HG02678 (cell line): ENCODE measurements around the gene FSTL5.
A peak's percentile ranks its signal among the peaks of the same experiment; 100 is the strongest.

Experiments used
- ATAC-seq: cut with Tn5 transposase; IDR thresholded peaks from one replicate; pipeline ENCODE4 v1.9.1; 2021; ENCODE audit warnings: mild to moderate bottlenecking, moderate library complexity; ENCODE audit not compliant: unreplicated experiment

FSTL5 gene

DNA sequence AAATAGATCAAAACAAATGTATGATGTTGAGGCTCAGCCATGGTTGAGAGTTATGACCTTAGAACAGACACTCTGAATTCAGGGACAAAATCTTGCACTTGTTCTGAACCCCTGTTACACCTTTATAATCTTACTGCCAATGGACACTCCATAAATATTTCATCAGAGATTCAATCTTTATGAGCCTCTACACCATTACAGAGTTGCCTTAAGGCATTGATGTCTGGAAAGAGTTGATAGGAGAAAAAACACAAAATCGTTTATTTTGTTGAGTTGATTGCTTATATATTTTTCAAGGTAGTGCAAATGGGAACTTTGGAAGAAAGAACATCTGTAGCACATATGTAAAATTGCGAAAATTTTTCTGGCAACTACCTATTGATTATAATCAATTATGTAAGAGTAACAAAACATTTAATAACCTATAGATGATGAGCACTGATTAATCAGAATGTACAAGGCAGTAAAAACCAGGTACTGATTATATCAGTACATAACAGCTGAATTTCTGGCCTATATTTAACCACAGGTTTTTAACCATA is 568.5 kb downstream of the FSTL5 start:
- ATAC-seq, result no peak

DNA sequence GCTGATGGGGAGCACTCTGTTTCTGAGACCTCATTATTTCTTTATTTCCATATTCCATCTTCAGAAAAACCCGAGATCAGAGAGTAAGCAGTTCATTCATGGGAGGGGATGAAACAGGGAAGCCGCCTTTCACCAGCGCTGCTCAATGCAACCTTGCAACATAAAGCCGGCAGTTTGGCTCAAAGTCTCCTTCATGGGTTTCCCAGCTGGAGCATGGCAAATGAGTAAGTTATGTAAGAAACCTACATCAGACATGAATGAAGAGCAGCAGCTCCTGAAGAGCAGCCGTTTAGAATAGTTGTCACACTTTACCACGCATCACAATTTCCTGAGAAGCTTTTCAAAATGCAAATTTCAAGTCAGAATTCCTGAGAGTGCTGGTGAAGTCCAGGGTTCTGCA is 578.8 kb downstream of the FSTL5 start:
- no peak for ATAC-seq

DNA sequence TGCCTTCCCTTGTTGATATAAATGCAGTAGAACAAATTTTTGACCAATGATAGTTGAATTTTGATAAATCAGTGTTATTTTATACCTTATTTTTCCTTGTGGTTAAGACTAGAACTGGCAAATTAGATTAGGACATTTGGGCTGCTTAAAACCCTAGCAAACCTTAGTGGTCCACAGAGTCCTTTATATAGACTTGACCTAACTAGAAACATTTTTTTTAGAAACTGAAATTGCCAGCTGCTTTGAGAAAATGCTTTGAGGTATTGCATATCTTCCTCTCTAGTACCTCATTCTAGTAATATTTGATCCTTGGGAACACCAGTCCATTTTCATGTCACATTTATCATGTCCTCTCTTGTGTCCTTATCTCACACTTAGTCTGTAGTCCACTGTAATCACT is 580.3 kb downstream of the FSTL5 start:
- ATAC-seq, result no peak

DNA sequence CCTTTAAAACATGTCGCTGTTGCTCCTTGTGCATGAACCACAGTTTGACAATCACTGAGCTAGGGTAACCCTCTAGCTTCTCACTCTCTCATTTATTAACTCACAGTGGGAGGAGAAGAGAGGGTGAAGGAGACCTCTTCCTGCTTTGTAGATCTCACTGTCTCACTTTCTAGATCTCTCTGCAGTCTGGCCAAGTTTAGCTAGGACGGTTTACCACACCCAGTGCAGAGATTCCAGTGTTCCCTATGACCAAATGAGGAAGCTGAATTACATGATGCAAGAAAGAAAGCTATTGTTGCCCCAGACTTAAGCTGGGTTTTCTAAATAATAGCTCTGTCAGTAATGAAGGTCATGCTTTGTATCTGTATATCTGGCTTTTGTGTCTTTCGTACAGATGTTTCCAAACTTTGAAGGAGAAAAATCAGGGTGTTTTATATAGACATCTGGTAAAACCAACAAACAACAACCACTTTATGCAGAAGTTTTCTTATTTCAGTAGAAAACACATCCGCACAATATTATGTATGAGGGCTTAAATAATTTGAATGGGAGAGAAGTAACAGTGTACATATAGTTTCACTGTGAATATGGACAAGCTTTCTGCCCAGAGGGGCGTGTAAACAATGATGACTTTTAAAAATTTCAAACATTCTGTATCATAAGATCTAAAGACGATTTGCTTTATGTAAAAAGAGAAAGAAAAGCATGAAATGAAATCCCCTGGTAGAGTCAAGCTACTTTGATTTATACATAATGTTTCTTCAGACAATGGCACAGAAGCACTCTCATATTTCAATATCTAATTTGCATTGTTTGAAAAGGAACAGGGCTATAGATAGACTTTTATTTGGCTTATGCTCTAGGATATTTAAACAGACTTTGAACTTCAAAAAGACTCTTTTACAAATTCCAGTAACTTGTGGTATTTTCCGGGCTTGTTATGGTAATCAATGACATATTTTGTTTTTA is 582.3 kb downstream of the FSTL5 start:
- ATAC-seq, result peak; percentile 59

DNA sequence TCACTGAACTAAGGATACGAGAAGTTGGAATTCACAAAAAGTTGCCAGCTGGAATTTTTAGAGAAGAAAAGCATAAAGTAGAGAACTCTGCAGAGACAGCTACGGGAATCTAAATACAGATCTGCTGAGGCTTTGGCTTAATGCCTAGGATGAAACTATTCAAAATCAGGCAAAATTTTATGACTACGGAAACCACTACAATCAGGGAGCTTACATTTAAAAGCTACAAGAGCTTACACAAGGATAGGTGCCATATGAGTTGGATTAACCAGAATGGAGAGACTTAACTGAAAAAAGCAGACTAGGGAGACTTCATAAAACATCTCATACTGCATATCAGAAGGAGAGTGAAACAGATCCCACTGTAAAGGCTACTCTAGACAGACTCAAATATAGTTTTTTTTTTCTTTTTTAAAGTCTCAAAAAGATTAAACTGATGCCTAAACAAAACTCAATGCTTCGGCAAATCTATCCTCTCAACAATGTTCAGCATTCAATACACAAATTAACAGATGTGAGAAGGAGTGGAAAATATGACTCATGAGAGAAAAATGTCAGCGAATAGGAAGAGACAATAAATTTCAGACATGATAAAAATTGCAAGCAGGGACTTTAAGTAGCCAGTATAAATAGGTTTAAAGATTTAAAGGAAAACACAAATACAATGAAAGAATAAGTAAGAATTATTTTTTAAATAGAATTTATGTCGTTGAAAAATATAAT is 586.1 kb downstream of the FSTL5 start:
- ATAC-seq, result no peak

DNA sequence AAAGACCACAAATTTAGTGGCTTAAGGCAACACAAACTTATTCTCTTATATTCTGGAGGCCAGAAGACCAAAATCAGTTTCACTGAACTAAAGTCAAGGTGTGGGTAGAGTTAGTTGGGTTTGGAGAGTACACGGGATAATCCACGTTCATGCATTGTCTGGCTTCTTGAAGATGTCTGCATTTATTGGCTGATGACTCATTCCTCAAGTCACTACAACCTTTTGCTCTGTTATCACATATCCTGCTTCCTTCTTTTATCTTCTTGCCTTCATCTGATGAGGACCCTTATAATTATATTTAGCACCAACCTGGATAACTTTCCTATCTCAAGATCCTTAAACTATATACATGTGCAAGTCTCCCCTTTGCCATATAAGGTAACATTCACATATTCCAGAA is 590.0 kb downstream of the FSTL5 start:
- no peak for ATAC-seq

DNA sequence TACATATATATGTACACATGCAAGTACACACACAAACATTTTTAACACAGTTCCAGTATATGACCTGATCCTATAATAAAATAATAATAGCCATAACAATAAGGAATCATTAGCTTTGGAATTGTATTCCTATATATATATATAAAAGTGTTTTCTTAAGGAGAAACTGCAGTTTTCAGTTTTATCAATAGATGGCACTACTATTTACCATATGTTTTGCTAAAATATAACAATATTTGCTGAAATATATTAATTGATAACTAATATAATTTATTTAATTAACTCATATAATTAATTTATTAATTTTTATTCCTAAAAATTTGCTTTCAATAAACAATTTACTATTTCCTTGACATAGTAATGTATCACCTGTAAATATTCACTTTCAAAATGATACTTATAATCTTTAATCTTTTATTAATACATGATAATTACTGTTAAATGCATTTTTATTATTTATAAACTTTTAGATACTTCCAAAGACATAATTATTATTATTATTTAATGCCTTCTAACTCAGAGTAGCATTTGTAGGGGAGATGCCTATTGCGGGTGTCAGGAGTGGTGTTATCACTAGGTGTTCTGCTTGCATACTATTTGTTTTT is 599.5 kb downstream of the FSTL5 start:
- ATAC-seq, result no peak

DNA sequence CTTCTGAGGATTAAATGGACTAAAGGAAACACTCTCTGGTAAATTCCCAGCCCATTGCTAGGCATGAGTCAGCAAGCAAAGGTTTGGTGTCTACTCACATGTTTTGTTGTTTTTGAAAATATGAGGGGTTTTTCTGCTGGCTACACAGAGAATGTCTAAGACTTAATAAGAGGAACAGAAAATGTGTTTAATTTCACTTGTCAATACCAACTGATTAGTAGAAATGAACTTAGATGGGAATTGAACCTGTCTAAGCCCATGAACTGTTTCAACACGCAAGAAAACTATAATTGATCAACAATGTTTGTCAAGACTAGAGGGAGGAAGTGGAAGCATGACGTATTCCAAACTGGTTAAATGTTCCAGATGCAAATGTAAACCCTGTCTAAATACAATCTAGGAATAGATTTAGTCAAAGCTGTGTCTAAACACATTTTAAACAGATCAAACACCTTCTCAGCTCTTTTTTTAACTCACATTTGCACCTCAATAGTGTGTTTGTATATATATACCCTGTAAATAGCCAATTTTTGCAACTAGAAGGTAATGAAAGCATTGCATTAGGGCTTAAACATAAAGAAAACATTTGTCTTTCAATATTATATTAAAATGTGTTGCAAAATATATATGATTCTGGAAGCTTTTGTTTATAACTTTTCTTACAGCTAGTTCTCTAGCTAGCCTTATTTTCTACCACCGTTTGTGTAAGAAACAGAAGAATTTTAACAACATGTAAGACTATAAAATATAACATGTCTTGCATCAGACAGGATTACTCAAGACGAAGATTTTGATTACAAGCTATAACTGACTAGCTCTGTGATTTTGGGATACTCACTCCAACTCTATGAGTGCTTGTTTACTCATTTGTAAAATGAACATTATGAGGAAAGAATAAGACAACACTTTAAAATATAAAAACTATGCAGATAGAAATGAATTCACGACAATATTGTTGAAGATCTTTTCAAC is 607.8 kb downstream of the FSTL5 start:
- ATAC-seq, result peak; percentile 69

DNA sequence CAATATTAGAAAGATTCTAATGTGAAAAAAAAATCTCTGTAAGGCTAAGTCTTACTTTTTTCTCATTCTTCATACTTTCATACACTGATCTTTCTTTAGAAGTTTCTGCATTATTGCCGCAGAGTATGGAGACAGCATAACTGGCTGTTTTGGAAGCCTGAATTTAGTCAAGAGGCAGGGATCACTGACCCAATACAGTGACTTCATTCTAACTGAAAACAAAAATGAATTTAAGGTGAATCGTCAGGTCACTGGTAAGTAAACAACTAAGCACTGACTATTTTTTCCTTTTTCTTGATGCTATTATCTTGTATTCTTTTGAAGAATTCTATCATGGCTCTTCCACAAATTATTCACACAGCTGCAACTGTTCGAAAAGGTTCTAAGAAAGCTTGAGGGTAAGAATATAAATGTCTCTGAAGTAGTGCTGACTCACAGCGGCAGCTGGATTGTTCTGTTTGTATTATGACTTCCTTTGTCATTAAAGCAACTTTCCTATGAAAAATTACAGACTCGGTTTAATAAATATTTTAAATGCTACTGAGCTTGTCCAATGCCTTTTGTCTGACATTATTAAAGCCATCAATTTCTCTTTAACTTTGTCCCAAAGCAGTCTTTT is 609.3 kb downstream of the FSTL5 start:
- no peak for ATAC-seq

DNA sequence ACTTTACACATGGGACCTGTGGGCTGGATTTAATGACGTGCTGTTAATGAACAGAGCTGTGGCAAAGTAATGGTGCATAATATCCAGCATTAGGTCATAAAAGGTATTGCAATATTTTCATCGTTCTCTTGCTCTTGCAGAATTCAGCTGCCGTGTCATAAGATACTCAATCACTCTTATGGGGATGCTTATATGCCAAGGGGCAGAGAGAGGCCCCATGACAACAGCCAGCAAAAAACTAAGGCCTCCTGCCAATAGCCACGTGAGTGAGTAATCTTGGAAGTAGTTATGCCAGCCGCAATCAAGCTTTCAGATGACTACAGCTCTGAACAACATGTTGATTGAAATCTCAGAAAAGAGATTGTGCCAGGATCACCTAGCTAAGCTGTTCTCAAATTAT is 616.9 kb downstream of the FSTL5 start:
- ATAC-seq, result no peak

DNA sequence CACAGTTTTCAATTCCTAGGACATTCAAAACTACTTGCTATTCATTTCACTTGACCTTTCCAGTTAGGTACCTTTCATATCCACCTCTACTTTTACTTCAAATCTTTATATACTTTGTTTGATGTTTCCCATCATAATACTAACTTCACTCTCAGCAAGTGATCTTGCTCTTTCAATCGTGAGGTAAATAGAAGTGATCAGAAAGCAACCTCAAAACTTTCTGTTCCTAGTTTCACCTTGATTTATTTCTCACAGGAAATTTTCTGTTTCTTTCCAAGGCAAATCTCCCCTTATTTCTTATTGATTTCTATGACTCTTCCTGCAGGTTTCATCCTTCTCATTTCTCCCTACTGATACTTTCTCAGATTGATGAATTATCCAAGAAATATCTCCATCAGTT is 623.5 kb downstream of the FSTL5 start:
- no peak for ATAC-seq

DNA sequence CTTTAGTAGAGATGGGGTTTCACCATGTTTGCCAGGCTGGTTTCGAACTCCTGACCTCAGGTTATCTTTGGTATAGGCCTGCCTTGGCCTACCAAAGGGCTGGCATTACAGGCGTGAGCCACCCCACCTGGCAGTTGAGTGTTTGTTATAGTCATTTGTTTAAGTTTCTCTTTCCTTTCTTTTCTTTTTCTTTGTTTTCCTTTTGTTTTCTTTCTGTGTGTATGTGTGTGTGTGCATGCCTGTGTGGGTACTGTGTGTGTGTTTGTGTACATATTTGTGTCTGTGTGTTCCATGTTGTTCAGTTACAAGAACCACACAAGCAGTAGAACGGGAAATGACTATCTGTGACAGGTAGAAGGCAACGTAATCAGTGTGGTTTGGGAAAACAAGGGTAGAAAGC is 624.9 kb downstream of the FSTL5 start:
- no peak for ATAC-seq

DNA sequence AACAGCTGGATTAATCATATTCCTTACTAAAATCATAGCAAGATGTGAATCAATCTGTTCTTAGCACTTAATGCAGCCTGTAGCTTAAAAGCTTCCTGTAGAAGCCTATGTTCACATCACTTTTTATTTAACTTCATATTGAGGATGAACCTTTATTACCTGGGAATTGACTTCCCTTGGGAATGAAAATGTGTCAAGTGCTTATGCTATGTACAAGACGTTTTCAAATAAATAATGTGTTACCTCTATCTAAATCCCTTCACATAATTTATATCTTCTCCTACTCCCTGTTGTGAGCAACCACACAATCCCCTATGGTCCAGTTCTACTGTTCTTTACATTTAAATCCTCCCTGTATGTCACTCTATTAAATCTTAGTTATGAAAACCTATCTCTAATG is 633.1 kb downstream of the FSTL5 start:
- no peak for ATAC-seq

DNA sequence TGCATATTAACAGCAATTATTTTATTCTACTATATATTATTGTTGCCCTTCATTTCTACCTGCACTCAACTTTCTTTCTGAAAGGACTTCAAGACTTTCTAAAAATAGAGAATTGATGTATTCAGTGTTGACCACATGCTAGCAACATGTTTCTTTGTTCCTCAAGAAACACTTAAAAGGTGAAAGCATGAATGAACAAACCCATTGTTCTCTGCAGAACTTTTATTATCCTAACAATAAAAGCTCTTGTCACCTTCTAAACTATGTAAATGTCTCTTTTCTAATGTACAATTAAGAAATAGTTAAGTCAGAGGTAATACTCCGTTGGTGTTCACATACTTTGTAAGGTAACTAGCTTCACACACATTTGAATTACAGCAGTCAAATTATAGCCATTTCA is 638.7 kb downstream of the FSTL5 start:
- ATAC-seq, result no peak

DNA sequence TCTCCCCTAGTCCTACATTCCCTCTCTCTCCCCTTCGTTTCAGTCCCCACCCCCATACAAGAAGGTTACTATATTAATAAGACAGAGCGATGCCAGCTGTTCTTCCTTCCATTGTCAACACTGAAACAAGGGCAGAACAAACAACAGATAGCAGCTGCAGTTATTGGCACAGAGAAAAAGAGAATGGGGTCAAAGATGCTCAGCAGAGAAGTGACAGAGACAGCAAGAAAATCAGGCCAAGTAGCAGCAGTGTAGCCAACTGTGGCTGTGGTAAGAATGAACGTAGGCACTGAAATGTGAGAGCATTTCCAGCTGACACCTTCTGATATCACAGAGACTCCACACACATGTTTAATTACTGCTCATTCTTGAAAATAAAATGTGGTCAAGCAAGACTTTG is 641.8 kb downstream of the FSTL5 start:
- no peak for ATAC-seq

DNA sequence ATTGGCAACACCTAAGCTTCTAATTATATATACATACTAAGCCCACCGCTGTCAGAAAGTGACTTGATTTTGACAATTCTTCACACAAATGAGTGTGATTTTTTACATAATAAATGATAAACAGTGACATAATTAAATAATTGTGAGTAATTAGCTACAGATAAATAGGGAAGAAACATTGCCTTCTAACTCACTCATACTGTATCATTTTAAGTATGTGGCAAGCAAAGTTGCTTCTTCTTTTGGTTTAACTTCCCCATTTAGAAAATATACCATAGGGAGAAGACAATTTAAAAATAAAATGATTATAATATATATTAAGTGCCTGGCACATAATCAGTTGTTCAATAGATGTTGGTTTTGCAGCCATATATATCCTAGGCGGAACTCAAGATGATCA is 644.2 kb downstream of the FSTL5 start:
- no peak for ATAC-seq

DNA sequence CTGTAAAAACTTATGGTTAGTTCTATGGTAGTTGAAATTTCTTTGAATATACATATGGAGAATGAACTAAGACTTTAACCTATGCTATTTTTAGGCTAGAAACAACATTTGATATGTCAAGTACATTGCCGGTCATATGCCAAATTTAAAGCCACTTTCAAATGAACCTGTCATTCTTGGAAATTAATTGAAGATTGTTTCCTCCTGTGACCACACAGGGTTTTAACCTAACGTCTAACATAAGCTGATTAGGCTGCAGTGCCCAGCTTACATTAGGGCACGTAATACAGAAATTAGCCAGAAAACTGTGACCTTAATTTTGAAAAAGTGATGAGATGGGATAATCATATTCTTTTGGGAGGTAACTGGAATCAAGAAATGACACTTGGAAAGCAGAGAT is 645.9 kb downstream of the FSTL5 start:
- ATAC-seq, result no peak

DNA sequence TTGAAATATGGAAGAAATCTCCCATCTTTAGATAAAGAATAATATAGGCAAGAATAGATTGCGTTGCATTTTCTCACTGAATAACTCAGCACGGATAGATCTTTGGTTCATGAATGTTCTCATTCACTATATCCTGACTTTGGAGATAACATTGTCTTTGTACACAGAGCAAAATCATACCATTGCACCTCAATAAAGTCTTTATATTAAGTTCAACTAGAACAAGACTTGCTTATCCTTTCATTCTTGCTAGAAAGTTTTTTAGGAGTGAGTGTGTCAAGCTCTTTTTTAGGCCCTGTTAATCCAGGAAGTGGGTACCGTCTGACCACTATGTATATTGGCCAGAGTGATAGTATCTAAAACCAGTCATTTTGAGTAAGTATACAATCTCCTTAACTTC is 658.7 kb downstream of the FSTL5 start:
- no peak for ATAC-seq

DNA sequence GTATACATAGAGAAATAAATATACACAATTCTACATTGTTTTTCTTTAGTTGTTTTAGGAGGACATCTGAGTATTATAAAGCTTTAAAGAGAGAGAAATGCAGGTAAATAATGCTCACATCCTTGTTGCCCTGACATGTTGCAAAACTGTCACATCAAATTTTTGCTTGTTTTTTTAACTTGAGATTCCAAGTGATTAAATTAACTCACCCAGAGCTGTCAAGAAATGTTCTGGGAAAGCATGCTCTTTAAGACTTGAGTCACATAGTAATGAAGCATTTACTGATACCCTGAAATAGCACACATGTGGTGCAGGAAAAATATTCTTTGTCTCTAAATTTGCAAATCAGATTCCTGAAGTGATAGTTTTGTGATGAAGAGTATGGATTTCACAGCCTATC is 665.6 kb downstream of the FSTL5 start:
- no peak for ATAC-seq

DNA sequence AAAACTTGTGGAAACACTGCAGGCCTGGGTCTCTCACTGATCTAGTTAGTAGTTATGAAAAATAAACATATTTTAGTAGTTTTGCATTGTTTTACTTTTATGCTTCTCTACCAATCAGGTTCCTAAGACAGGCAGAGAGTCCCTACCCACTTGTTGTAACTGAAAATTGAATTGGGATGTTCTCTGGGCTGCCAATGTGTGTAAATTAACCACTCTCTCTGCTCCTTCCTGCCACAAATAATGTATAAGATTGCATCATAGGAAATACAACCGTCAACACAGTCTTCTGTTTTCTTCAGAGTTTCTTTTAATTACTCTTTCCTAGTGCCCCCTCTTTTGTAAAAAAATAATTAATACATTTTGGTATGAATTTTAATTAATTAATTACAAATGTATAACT is 677.3 kb downstream of the FSTL5 start:
- no peak for ATAC-seq
